Stimulated activated CD8-positive, alpha-beta memory T cell treated with anti-CD3 and anti-CD28 coated beads, Interleukin-12 subunit alpha, Interleukin-12 subunit beta, amount 100 ng/mL, for 4 hours (primary cell): ENCODE results near the gene IQSEC3.

Source experiments
- DNase-seq: peaks from one replicate; pipeline ENCODE4 v3.0.0-alpha.2; 2020; ENCODE audit warnings: low read depth

IQSEC3 gene

GRCh38 chr12:197911-198695 lies 131.5 kb downstream of the IQSEC3 start:
- no peak for DNase-seq

- no peak for DNase-seq
Measured at GRCh38 chr12:198705-199104, 132.1 kb downstream of the IQSEC3 start.

- DNase-seq, result no peak
Measured at GRCh38 chr12:201361-201760, 134.8 kb downstream of the IQSEC3 start.

GRCh38 chr12:202081-202731 lies 135.6 kb downstream of the IQSEC3 start:
- DNase-seq, result no peak

- no peak for DNase-seq
Measured at GRCh38 chr12:203074-203461, 136.5 kb downstream of the IQSEC3 start.

GRCh38 chr12:203462-204260 lies 137.1 kb downstream of the IQSEC3 start:
- no peak for DNase-seq

- no peak for DNase-seq
Measured at GRCh38 chr12:204261-204678, 137.7 kb downstream of the IQSEC3 start.

- no peak for DNase-seq
Measured at GRCh38 chr12:205026-205425, 138.5 kb downstream of the IQSEC3 start.

GRCh38 chr12:206746-207440 lies 140.3 kb downstream of the IQSEC3 start:
- DNase-seq, result no peak

GRCh38 chr12:207804-208203 lies 141.2 kb downstream of the IQSEC3 start:
- DNase-seq, result no peak

GRCh38 chr12:208813-209212 lies 142.2 kb downstream of the IQSEC3 start:
- no peak for DNase-seq

- no peak for DNase-seq
Measured at GRCh38 chr12:209246-209645, 142.7 kb downstream of the IQSEC3 start.

GRCh38 chr12:209851-210250 lies 143.3 kb downstream of the IQSEC3 start:
- DNase-seq, result no peak

- no peak for DNase-seq
Measured at GRCh38 chr12:210277-211141, 143.9 kb downstream of the IQSEC3 start.

GRCh38 chr12:211142-211465 lies 144.5 kb downstream of the IQSEC3 start:
- DNase-seq, result no peak

GRCh38 chr12:211639-212414 lies 145.3 kb downstream of the IQSEC3 start:
- DNase-seq, result no peak

GRCh38 chr12:212415-212714 lies 145.8 kb downstream of the IQSEC3 start:
- DNase-seq, result no peak

- DNase-seq, result no peak
Measured at GRCh38 chr12:212715-213526, 146.4 kb downstream of the IQSEC3 start.

- no peak for DNase-seq
Measured at GRCh38 chr12:213527-213932, 147.0 kb downstream of the IQSEC3 start.
